Lower leg skin (tissue), 4 donors: ENCODE measurements around the gene BRD1. TPM values are rescaled to one million over a fixed set of nuclear protein-coding genes. Genes with fewer than 3 reads are reported as not detected.

Source experiments
- DNase-seq, 2 donors: peaks; one replicate each; pipeline ENCODE4 v3.0.0-alpha.2; 2019; ENCODE audit warnings: low spot score in 2 of 2
- H3K4me3 ChIP-seq: fragments of 200-600 bp; sonication (generic); 2 replicates; pipeline ENCODE4 v1.5.1; 2017; ENCODE audit warnings: mild to moderate bottlenecking, low read depth; ENCODE audit not compliant: poor library complexity, severe bottlenecking
- POLR2A ChIP-seq, 2 donors: fragments of 450-650 bp; IDR thresholded peaks; one replicate each; pipeline ENCODE4 v1.6.1; 2016 to 2017; ENCODE audit warnings: antibody characterized with exemption in 2 of 2, mild to moderate bottlenecking in 1 of 2, moderate library complexity in 1 of 2
- WGBS, 2 donors: methylation state at CpG; one replicate each; pipeline ENCODE4 v1.1.5; 2018; 5-methylcytosine and 5-hydroxymethylcytosine counted together
- intact Hi-C: fragments of 100-400 bp; cut with DNase I; formaldehyde crosslinking; loops from one replicate; pipeline ENCODE4 v1.15.0; 2023; ENCODE audit warnings: low total_unique reads
- total RNA-seq, 4 donors: library from RNA; depleted of rRNA; stranded (reverse); fragments of >200 nt; gene quantifications; one replicate each; pipeline ENCODE4 v1.1.0, GENCODE V29; 2016
- TF ChIP-seq, protein P1 (sequence below), 3 donors: fragments of 450-650 bp; IDR thresholded peaks; one replicate each; pipeline ENCODE4 v1.5.1; 2016; ENCODE audit warnings: antibody characterized with exemption in 3 of 3, mild to moderate bottlenecking in 3 of 3, moderate library complexity in 2 of 3

Gene BRD1
- total RNA-seq, 4 donors from 2014 or later = 64.8 to 104 (median 89.8) TPM

GRCh38 chr22:49748514-49748913 is 79.2 kb downstream of the BRD1 start:
- intact Hi-C loops = no loop called here
- WGBS, 2 donors = 88% methylated on average over 3 to 5 of the region's 5 CpGs
- H3K4me3 ChIP-seq = no peak overlapping the region
- peak; percentile 8 to 62 for DNase-seq
- TF ChIP-seq, protein P1, sequence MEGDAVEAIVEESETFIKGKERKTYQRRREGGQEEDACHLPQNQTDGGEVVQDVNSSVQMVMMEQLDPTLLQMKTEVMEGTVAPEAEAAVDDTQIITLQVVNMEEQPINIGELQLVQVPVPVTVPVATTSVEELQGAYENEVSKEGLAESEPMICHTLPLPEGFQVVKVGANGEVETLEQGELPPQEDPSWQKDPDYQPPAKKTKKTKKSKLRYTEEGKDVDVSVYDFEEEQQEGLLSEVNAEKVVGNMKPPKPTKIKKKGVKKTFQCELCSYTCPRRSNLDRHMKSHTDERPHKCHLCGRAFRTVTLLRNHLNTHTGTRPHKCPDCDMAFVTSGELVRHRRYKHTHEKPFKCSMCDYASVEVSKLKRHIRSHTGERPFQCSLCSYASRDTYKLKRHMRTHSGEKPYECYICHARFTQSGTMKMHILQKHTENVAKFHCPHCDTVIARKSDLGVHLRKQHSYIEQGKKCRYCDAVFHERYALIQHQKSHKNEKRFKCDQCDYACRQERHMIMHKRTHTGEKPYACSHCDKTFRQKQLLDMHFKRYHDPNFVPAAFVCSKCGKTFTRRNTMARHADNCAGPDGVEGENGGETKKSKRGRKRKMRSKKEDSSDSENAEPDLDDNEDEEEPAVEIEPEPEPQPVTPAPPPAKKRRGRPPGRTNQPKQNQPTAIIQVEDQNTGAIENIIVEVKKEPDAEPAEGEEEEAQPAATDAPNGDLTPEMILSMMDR (IDR thresholded peaks at IDR 0.05) = no peak
- no peak for TF ChIP-seq POLR2A (IDR thresholded peaks at IDR 0.05)

DNA sequence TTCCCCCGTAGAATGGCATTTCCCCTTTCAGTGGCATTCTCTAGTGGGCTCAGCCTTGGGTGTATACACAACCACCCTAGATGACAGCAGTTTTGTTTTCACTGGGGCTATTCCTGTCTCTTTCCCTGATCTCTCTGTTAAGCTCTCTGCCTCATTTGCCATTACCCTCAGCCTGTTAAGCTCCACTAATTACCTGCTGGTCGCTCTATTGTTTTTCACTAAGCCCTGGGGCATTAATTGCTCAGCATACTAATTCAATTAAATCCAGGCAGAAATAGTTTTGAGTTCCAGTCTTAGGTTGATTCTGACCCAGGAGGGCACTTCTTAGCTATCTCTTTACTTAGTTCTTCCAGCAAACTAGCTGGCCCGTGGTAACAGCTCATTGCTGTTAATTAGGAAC is 80.0 kb downstream of the BRD1 start:
- peak in 1 of 2 donors; percentile 1 for DNase-seq
- WGBS, 2 donors = 86 to 87% methylated on average over 3 of the region's 3 CpGs
- TF ChIP-seq, protein P1 (IDR thresholded peaks at IDR 0.05) = no peak
- no peak overlapping the region for H3K4me3 ChIP-seq
- intact Hi-C loops = no loop called here

- peak in 1 of 2 donors; percentile 6 for DNase-seq
- WGBS, 2 donors = 92 to 96% methylated on average over 3 of the region's 3 CpGs
- intact Hi-C loops = no loop called here
- TF ChIP-seq, protein P1 (IDR thresholded peaks at IDR 0.05) = no peak
- no peak for TF ChIP-seq POLR2A (IDR thresholded peaks at IDR 0.05)
- no peak overlapping the region for H3K4me3 ChIP-seq
Observed at GRCh38 chr22:49747130-49747529, 80.5 kb downstream of the BRD1 start.

- intact Hi-C loops = no loop called here
- WGBS, 2 donors = 59 to 67% methylated on average over 3 of the region's 3 CpGs
- DNase-seq = no peak
- no peak overlapping the region for H3K4me3 ChIP-seq
- TF ChIP-seq POLR2A (IDR thresholded peaks at IDR 0.05) = no peak
- TF ChIP-seq, protein P1 (IDR thresholded peaks at IDR 0.05) = no peak
Observed at GRCh38 chr22:49746065-49746464, 81.6 kb downstream of the BRD1 start.

DNA sequence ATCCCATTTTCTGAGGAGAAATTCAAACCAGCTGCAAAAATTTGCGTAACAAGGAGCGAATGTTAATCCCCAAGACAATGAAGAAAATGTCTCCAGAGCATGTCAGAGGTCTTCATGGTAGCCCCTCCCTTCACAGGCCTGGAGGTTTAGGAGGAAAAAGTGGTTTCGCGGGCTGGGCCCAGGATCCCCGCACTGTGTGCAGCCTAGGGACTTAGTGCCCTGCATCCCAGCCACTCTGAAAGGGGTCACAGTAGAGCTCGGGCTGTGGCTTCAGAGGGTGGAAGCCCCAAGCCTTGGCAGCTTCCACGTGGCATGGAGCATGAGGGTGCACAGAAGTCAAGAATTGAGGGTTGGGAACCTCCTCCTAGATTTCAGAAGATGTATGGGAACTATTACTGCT is 87.4 kb downstream of the BRD1 start:
- TF ChIP-seq, protein P1 (IDR thresholded peaks at IDR 0.05) = no peak
- no peak for TF ChIP-seq POLR2A (IDR thresholded peaks at IDR 0.05)
- intact Hi-C loops = no loop called here
- peak in 1 of 2 donors; percentile 39 for DNase-seq
- no peak overlapping the region for H3K4me3 ChIP-seq
- 73% methylated on average over 7 of the region's 7 CpGs for WGBS, 2 donors

DNA sequence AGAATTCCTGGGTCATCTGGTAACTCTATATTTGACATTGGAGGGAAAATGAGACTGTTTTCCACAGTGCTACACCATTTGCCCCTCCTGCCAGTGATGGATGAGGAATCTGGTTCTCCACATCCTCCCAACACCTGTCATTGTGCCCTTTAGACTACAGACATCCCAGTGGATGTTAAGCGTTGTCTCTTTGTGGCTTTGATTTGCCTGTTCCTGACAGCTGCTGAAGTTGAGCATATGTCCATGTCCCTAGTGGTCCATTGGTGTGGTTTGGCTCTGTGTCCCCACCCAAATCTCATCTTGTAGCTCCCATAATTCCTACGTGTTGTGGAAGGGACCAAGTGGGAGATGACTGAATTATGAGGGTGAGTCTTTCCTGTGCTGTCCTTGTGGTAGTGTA is 88.5 kb downstream of the BRD1 start:
- intact Hi-C loops = no loop called here
- peak in 1 of 2 donors; percentile 23 for DNase-seq
- no peak overlapping the region for H3K4me3 ChIP-seq
- no peak for TF ChIP-seq POLR2A (IDR thresholded peaks at IDR 0.05)
- TF ChIP-seq, protein P1 (IDR thresholded peaks at IDR 0.05) = no peak
- WGBS, 2 donors = 77% methylated on average over 2 of the region's 2 CpGs
